ENCODE measurements around the gene KRT5. TPM values are rescaled to one million over a fixed set of nuclear protein-coding genes. Genes with fewer than 3 reads are reported as not detected.

Gene KRT5
- total RNA-seq, 1 experiment from 2014 or later = 89.7 TPM

GRCh38 chr12:52486166-52487105, 33.8 kb downstream of the KRT5 start:
- Histone ChIP-seq H4K20me1 (ENCODE audit: insufficient read depth) (no peaks in the 10 kb centered on the region), H3K4me1 (replicated peaks; ENCODE audit: insufficient read depth) (no peaks in the 10 kb centered on the region), H3K9me2 (ENCODE audit: insufficient read depth) (no peaks in the 10 kb centered on the region), H3K9me3 (ENCODE audit: insufficient read depth, low read depth) (no peaks in the 10 kb centered on the region), H2AFZ (no peak overlapping the region), H3K4me3 (no peak overlapping the region), H3K4me2 (no peak overlapping the region), H3K36me3 (ENCODE audit: low read depth) (no peaks in the 10 kb centered on the region), H3K27ac (no peak overlapping the region), H3K79me2 (ENCODE audit: low read depth) (no peaks in the 10 kb centered on the region), H3F3A (ENCODE audit: insufficient read depth, low read depth) (no peaks in the 10 kb centered on the region), H3K27me3 (ENCODE audit: insufficient read depth, low read depth) (no peaks in the 10 kb centered on the region)
- DNase-seq = no peak
- no TSS peak for BruUV-seq (replicated peaks)
- TF ChIP-seq, protein P1, sequence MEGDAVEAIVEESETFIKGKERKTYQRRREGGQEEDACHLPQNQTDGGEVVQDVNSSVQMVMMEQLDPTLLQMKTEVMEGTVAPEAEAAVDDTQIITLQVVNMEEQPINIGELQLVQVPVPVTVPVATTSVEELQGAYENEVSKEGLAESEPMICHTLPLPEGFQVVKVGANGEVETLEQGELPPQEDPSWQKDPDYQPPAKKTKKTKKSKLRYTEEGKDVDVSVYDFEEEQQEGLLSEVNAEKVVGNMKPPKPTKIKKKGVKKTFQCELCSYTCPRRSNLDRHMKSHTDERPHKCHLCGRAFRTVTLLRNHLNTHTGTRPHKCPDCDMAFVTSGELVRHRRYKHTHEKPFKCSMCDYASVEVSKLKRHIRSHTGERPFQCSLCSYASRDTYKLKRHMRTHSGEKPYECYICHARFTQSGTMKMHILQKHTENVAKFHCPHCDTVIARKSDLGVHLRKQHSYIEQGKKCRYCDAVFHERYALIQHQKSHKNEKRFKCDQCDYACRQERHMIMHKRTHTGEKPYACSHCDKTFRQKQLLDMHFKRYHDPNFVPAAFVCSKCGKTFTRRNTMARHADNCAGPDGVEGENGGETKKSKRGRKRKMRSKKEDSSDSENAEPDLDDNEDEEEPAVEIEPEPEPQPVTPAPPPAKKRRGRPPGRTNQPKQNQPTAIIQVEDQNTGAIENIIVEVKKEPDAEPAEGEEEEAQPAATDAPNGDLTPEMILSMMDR (conservative IDR thresholded peaks at IDR 0.05) = no peak
- no peak for TF ChIP-seq EZH2 (IDR thresholded peaks at IDR 0.05; ENCODE audit: low read depth)
- intact Hi-C loops (cut with micrococcal nuclease; ENCODE audit: unreplicated experiment) = no loop called here
- POLR2A ChIA-PET (ENCODE audit: unreplicated experiment) = no interaction called here
- CTCF ChIA-PET = interaction anchor here (0.6 kb wide), 1 partner anchor 1722 kb away, joined by 11 read pairs; the partner anchor contains the start of gene ATF1

GRCh38 chr12:52480073-52480472, 40.1 kb downstream of the KRT5 start:
- TF ChIP-seq, protein P1 (conservative IDR thresholded peaks at IDR 0.05) = no peak
- H3K4me2 ChIP-seq = no peak overlapping the region
- H3K9me2 ChIP-seq (ENCODE audit: insufficient read depth) = no peaks in the 10 kb centered on the region
- CTCF ChIA-PET = no interaction called here
- H3K36me3 ChIP-seq (ENCODE audit: low read depth) = no peaks in the 10 kb centered on the region
- no peak overlapping the region for H3K4me3 ChIP-seq
- no peak overlapping the region for H3K27ac ChIP-seq
- no TSS peak for BruUV-seq (replicated peaks)
- H3K79me2 ChIP-seq (ENCODE audit: low read depth) = no peaks in the 10 kb centered on the region
- POLR2A ChIA-PET (ENCODE audit: unreplicated experiment) = no interaction called here
- intact Hi-C loops (cut with micrococcal nuclease; ENCODE audit: unreplicated experiment) = no loop called here
- DNase-seq = no peak
- no peaks in the 10 kb centered on the region for H3F3A ChIP-seq (ENCODE audit: insufficient read depth, low read depth)
- H3K4me1 ChIP-seq (replicated peaks; ENCODE audit: insufficient read depth) = no peaks in the 10 kb centered on the region
- H3K27me3 ChIP-seq (ENCODE audit: insufficient read depth, low read depth) = no peaks in the 10 kb centered on the region
- H4K20me1 ChIP-seq (ENCODE audit: insufficient read depth) = no peaks in the 10 kb centered on the region
- H3K9me3 ChIP-seq (ENCODE audit: insufficient read depth, low read depth) = no peaks in the 10 kb centered on the region
- H2AFZ ChIP-seq = no peak overlapping the region

DNA sequence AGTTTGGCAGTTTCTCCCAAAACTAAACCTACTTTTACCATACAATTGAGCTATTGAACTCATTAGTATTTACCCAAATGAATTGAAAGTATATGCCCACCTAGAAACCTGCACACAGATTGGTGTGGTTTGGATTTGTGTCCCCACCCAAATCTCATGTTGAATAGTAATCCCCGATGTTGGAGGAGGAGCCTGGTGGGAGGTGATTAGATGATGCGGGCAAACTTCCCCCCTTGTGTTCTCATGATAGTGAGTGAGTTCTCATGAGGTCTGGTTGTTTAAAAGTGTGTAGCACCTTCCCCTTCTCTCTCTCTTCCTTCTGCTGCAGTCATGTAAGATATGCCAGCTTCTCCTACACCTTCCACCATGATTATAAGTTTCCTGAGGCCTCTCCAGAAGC, 42.5 kb downstream of the KRT5 start:
- H3K4me1 ChIP-seq (replicated peaks; ENCODE audit: insufficient read depth) = no peaks in the 10 kb centered on the region
- no peak overlapping the region for H3K27ac ChIP-seq
- DNase-seq = no peak
- no peak overlapping the region for H2AFZ ChIP-seq
- no peaks in the 10 kb centered on the region for H3K79me2 ChIP-seq (ENCODE audit: low read depth)
- H3K36me3 ChIP-seq (ENCODE audit: low read depth) = no peaks in the 10 kb centered on the region
- H3K9me2 ChIP-seq (ENCODE audit: insufficient read depth) = no peaks in the 10 kb centered on the region
- TF ChIP-seq, protein P1 (conservative IDR thresholded peaks at IDR 0.05) = no peak
- no peak for TF ChIP-seq EZH2 (IDR thresholded peaks at IDR 0.05; ENCODE audit: low read depth)
- no peaks in the 10 kb centered on the region for H3K9me3 ChIP-seq (ENCODE audit: insufficient read depth, low read depth)
- ChIA-PET CTCF (no interaction called here), POLR2A (ENCODE audit: unreplicated experiment) (no interaction called here)
- H3F3A ChIP-seq (ENCODE audit: insufficient read depth, low read depth) = no peaks in the 10 kb centered on the region
- BruUV-seq (replicated peaks) = no TSS peak
- H3K27me3 ChIP-seq (ENCODE audit: insufficient read depth, low read depth) = no peaks in the 10 kb centered on the region
- H4K20me1 ChIP-seq (ENCODE audit: insufficient read depth) = no peaks in the 10 kb centered on the region
- H3K4me3 ChIP-seq = no peak overlapping the region
- intact Hi-C loops (cut with micrococcal nuclease; ENCODE audit: unreplicated experiment) = no loop called here
- no peak overlapping the region for H3K4me2 ChIP-seq

Measured in PC-9 (cell line).